Activated CD4-positive, CD25-positive, alpha-beta regulatory T cell treated with anti-CD3 and anti-CD28 coated beads, Interleukin-2, amount 50 U/mL, for 72 hours (primary cell): ENCODE measurements around the gene PRSS57.
"Not testable (repeated sequence)": the region's sequence is repeated elsewhere in the genome, so short reads cannot be mapped to it uniquely, and the experiment has no call there.

Experiments used
- DNase-seq: peaks from one replicate; pipeline ENCODE4 v3.0.0; 2021

Gene PRSS57

DNA sequence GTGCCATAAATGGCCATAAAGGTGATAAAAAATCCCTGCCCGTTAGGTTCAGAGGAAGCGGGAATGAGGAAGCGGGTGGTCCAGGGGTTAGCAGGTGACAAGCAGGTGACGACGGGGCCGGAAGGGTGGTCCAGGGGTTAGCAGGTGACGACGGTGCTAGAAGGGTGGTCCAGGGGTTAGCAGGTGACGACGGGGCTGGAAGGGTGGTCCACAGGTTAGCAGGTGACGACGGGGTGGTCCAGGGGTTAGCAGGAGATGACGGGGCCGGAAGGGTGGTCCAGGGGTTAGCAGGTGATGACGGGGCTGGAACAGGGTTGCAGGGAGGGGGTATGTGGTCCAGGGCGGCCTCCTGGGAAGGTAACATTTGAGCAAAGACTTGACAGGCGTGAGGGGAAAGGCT lies 6.3 kb downstream of the PRSS57 start:
- DNase-seq: no peak

DNA sequence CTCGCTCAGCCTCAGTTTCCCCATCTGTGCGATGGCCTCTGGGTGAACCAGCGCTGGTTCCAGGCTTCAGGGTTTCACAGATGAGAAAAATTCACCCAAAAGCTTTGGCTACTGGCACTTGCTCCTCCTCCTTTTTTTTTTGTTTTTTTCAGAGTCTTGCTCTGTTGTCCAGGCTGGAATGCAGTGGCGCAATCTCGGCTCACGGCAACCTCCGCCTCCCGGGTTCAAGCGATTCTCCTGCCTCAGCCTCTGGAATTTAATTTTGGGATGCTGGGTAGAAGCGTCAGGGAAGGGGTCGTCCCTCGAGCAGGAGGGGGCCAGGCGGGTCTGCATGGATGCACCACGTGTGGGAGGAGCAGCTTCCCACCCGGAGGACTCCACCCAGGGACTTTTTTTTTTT lies 7.0 kb downstream of the PRSS57 start:
- DNase-seq: no peak

DNA sequence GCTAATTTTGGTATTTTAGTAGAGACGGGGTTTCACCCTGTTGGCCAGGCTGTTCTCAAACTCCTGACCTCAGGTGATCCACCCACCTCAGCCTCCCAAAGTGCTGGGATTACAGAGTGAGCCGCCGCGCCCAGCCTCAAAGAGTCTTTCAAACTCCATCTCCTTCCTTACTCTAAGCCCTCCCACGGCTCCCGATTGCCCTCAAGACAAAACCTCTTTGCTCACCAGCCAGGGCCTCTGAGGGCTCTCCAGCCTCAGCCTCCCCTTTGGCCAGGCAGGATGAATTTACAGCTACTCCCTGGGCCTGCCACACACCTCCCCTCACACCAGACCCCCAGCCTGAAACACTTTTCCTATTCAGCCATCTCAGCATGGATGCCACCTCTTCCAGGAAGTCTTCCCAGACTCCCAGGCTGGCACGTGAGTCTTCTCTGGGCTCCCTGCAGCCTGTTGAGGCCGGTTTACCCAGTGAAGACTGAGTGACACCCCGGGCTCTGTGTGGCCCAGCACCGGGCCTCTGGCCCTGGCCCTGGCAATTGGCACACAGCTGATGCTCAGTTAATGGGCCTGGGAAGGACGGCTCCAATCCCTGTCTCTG lies 7.6 kb downstream of the PRSS57 start:
- no peak for DNase-seq

DNA sequence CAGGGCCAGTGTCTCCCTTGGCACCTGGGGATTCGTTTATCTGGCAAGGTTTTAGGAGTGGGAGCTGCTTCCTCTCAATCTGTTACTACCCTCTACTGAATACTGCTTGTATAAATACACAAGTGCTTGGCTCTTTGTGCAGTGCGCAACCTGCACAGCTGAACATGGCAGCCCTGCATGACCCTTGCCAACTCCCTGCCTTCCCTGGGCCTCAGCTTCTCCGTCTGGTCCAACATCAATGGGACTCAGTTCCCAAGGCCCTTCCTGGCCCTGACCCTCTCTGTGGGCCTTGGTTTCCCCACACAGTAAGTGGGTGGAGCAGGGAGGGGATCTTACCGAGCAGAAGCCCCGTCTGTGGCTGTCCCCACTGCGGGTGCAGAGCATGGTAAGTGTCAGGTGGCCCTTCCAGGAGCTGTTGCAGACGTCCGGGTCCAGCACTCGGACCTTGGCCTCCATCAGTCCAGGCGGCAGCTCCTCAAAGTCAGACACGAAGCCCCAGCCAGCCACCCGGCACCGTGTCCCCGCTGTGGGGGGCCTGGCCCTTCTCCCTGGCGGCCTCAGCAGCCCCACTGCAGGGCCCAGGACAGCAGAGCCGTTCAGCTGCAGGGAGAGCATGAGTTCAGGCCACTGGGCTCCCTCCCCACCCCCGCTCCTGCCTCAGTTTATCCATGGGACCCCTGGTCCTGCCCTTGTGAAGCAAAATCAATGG lies 8.5 kb downstream of the PRSS57 start:
- DNase-seq: no peak

DNA sequence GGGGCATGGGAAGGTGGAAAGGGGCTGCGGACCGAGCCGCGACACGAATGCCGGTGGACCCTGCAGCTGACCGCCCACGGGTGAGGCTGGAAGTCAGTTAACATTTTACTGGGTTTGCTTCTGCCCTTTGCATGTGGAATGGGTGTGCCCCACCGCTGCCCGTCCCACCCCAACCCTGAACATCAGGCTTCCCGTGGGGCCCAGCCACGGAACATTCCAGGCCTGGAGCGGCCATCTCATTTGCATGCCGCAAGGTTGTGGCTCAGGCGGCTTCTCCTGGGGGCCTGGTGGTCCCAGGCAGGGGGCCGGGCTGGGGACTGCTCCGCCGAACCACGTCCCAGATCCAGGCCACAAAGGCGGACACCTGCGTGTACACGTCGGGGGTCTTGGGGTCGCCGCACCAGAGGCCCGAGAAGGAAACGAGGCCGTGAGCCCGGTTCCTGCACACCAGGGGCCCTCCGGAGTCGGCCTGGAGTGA lies 9.8 kb downstream of the PRSS57 start:
- no peak for DNase-seq

DNA sequence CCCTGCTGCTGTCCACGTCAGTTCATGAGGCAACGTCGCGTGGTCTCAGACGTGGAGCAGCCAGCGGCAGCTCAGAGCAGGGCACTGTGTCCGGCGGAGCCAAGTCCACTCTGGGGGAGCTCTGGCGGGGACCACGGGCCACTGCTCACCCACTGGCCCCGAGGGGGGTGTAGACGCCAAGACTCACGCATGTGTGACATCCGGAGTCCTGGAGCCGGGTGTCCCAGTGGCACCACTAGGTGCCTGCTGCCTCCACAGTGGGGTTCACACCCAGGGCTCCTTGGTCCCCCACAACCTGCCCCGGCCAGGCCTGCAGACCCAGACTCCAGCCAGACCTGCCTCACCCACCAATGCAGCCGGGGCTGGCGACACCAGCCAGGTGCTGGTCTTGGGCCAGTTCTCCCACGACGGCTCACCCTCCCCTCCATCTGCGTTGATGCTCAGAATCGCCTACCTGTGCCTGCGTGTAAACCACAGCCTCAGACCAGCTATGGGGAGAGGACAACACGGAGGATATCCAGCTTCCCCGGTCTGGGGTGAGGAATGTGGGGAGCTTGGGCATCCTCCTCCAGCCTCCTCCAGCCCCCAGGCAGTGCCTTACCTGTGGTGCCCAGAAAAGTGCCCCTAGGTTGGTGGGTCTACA lies 12.5 kb downstream of the PRSS57 start:
- DNase-seq: no peak

DNA sequence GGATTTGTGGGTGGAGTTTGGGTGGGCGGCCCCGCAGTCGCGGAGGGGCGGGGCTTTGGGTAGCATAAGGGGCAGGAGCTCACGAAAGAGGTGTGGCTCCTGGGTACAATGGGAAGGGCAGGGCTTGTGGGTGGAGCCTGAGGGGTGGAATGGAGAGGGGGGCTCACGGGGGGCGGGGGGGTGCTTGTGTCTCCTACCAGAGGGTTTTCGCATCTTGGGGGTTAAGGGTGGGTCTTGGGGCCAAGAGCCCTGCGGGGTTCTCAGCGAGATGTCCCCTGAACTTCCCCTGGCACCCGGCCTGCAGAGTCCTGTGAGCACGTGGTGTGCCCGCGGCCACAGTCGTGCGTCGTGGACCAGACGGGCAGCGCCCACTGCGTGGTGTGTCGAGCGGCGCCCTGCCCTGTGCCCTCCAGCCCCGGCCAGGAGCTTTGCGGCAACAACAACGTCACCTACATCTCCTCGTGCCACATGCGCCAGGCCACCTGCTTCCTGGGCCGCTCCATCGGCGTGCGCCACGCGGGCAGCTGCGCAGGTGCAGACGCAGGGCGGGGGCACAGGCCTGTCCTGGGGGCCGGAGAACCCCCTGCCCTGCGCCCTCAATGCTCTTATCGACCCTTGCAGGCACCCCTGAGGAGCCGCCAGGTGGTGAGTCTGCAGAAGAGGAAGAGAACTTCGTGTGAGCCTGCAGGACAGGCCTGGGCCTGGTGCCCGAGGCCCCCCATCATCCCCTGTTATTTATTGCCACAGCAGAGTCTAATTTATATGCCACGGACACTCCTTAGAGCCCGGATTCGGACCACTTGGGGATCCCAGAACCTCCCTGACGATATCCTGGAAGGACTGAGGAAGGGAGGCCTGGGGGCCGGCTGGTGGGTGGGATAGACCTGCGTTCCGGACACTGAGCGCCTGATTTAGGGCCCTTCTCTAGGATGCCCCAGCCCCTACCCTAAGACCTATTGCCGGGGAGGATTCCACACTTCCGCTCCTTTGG lies 13.9 kb downstream of the PRSS57 start:
- DNase-seq: no peak

DNA sequence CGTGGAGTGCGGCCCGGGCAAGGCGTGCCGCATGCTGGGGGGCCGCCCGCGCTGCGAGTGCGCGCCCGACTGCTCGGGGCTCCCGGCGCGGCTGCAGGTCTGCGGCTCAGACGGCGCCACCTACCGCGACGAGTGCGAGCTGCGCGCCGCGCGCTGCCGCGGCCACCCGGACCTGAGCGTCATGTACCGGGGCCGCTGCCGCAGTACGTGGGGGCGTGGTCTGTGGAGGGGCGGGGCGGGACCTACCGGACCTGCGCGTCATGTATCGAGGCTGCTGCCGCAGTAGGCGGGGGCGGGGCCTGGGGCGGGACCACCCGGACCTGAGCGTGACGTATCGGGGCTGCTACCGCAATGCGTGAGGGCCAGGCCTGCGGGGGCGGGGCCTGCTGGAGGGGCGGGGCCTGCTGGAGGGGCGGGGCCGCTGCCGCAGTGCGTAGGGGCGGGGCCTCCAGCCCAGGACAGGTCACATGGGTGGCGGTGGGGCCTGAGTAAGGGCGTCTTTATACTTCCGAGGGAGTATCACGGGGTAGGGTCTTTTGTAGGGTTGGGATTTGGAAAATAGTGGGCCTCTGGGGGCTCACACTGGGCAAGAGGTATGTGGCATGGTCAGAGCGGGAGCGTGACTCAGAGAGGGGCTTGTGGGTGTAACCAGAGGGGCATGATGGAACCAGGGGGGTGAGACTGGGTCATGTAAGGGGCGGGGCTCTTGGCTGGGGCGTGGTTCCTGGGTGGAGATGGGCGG lies 14.8 kb downstream of the PRSS57 start:
- DNase-seq: peak; percentile 97

DNA sequence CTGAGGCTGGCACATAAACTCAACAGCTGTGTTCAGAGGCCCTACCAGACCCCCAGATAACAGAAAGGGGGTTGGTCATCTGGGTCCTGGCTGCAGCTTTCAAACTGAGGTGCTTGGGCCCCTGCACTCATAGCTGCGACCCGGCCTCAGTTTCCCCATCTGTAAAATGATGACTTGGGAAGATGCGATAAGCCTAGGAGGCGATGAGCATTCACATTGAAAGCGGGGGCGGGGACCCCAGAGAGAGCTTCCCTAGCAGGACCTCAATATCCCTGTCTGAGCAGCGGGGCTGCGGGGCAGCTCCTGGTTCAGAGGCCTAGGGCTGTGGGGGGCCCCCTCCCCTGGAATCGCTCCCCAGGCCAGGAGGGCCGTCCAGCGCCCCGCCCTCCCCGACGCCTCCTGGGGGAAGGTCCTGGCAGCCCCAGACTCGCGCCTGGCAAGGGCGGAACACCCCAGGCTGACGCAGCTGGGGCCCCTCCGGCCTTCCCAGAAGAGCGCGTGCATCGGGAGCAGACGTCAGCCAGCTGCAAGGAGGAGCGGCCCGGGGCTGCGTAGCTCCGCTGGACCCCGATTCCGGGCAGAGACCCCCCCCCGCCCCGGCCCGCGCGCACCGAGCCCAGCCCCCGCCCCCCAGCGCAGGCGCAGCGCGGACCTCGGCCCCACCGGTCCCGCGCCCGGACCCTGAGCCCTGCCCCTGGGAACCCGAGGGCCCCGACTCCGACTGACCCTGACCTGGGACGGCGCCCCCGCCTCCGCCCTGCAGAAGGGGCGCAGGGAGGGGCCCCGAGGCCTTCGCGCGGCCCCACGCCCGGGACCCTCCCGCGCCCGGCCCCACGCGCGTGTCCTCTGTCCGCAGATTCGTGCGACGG lies 15.6 kb downstream of the PRSS57 start:
- peak; percentile 53 for DNase-seq

DNA sequence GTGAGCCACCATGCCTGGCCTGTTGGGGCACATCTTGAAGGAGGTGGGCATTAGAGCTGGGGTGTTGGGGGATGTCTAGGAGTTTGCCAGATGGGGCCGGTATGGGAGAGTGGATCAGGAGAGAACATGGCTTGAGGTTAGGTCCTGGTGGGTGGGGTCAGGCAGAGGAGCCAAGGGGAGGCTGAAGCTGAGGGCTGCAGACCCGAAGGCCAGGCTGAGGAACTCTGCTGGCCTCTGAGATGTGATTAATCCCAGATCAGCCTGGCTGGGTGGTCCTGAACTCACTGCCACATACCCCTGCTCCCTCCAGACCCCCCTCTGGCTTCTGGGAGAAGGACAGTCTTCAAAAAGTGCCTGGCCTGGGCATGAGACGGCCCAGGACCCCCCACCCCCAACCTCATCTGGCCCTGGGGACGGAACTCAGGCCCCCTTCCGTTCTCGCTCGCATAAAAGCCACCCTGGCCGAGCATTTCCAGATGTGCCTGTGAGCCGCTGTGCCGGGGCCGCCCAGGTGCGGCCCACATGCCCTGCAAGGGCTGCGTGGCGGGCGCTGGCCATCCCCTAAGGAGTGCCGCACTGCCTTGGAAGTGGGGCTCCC lies 16.4 kb downstream of the PRSS57 start:
- no peak for DNase-seq

DNA sequence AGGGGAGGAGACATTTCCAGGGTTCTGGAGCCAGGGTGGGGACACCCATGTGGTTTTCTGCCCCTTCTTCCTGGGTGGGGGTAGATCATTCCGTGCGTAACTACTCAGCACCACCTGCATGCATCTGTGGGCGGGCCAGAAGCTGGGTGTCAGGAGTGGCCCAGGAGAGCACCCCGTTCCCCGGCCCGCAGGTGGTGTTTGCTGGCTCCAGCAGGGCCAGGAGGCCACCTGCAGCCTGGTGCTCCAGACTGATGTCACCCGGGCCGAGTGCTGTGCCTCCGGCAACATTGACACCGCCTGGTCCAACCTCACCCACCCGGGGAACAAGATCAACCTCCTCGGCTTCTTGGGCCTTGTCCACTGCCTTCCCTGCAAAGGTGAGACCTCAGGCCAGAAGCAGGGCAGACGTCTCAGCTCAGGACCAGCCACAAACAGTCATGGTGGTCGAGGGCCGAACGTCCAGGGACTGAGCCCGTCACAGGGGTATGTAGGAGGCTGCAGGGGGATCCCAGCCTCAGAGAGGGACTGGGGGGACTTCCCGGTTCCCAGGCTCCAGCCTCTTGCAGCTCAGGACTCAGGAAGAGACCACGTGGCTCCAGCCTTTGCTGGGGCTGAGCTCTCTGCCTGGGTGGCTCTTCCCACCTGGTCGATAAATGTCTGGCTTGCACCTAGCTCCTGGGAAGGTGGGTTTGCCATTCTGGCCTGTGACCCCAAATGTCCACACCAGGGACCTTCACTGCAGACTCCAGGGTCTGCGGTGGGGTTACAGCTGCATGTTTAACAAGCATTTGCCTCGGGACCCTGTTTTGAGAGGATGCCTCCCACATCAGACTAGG lies 17.4 kb downstream of the PRSS57 start:
- no peak for DNase-seq

DNA sequence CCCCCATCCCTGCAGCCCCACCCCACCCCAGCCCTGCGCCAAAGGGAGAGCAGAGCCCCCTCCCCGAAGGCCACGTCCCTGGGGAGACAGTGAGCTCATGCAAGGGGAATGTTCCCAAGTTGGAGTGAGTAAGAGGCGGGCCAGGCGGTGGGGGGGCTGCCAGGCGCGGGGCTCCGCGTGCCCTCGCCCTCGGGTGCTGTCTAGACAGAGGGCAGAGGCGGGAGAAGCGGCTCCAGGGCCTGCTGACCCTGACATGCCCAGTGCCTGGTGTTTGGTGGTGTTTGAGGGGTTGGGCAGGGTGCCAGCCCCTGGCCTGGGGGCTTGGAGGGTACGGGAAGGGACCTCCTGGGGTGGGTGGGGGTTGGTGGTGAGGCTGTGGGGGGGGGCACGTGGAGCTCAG lies 18.1 kb downstream of the PRSS57 start:
- DNase-seq: no peak

DNA sequence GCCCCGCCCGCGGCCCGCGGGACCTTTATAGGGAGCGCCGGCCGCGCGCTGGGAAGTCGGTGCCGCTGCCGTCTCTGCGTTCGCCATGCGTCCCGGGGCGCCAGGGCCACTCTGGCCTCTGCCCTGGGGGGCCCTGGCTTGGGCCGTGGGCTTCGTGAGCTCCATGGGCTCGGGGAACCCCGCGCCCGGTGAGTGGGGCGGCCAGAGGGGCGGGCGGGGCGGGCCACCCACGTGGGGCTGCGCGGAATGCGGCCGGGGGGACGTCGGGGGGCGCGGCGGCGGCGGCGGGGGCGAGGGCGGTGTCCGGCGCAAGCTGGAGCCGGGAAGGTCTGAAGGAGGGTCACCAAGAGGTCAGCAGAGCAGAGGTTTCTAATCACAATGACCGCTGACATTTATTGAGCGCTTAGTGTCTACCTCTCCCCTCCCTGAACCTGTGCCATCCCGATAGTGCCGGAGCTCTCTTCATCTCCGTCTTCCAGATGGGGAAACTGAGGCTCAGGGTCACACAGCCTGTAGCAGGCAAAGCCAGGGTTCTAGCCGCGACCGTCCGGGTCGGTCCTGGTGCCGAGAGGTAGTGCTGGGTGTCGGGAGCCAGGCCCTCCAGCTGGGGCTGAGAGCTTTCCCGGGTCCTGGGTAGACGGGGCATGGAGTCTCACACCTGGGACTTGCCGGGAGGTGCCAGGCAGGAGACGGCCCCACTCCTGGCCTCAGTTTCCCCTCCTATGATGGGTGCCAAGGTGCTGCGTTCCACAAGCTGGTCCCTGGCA lies 18.7 kb downstream of the PRSS57 start, which contains the start of gene FSTL3:
Gene FSTL3 (plus strand): TSS at position 54 of the 767 bp plus-strand sequence. CDS start 32 bp downstream, at position 86.
- DNase-seq: no peak

DNA sequence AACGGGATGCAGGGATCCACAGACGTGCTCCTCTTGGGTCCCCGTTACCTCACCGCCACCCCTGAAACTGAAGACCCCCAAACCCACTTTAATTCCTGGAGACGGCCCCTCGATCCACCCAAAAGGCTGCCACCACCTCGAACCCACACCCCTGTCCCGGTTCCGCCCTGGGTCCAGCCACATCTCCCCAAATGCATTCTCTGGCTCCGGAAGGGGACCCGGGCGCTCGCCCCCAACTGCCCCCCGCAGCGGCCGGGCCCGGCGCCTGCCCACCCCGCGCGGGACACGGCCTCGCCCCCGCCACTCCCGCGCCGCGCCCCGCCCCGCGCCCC lies 19.3 kb downstream of the PRSS57 start:
- DNase-seq: no peak

DNA sequence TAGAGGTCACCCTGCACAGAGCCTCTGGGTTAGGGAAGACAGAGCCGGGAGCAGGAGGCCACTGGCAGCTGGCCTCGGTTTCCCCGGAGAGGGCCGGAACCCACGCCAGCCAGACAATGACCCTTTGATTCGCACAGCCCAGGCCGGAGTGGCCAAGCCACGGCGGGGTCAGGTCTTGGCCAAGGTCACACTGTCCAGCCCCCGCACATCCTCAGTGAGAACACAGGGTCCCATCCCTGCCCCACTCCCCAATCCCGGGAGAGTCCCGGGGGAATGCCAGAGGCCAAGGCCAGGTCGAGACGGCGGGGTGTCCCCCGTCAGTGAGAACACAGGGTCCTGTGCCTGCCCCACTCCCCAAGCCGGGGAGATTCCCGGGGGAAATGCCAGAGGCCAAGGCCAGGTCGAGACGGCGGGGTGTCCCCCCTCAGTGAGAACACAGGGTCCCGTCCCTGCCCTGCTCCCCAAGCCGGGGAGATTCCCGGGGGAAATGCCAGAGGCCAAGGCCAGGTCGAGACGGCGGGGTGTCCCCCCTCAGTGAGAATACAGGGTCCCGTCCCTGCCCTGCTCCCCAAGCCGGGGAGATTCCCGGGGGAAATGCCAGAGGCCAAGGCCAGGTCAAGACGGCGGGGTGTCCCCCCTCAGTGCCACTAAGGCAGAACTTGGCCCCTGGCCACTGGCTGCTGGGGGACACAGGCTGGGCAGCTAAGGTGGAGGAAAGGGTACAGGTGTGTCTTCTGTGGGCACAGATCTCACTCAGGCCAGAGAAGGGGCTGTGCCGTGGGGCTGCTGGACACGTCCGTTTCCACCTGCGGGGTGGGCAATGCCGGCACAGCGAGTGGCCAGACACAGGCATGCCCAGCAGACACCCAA lies 20.7 kb downstream of the PRSS57 start:
- DNase-seq: no peak

DNA sequence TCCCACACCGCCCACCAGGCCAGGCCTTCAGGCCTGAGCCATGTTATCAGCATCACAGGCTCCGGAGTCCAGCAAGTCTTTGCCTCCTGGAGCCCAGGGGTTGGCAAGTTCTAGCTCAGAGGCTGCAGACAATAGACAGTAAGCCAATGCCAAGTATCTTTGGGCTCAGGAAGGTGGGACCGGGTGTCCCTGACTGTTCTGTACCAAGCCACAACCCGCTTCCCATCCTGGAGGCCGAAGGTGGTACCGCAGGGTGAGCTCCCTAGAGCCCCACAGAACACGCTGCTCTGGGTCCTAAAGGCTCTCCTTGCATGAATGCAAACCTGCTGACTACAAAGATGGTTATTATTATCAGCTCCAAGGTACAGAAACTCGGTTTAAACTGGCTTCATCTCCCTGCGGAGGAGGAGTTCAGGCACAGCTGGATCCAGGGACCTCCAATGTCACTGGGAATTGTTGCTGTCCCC lies 24.6 kb downstream of the PRSS57 start:
- no peak for DNase-seq

DNA sequence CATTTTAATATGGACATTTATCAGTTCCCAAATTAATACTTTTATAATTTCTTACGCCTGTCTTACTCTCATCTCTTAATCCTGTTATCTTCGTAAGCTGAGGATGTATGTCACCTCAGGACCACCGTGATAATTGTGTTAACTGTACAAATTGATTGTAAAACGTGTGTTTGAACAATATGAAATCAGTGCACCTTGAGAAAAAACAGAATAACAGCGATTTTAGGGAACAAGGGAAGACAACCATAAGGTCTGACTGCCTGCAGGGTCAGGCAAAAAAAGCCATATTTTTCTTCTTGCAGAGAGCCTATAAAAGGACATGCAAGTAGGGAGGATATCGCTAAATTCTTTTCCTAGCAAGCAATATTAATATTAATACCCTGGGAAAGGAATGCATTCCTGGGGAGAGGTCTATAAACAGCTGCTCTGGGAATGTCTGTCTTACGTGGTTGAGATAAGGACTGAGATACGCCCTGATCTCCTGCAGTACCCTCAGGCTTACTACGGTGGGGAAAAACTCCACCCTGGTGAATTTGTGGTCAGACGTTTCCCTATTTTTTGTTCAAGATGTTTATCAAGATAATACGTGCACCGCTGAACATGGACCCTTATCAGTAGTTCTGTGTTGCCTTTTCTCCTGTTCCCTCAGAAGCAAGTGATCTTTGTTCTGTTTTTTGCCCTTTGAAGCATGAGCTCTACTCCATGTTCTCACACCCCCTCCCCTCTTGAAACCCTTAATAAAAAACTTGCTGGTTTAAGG lies 26.4 kb downstream of the PRSS57 start:
- DNase-seq: not testable (repeated sequence)
